SK-N-SH (cell line): Measurements from ENCODE around the gene SLC37A1. TPM values are rescaled to one million over a fixed set of nuclear protein-coding genes. Genes with fewer than 3 reads are reported as not detected.

Experiments
- CTCF ChIA-PET: fragments of 300-600, 350-600 bp; formaldehyde crosslinking; extraction: SDS; loops from one replicate; lab custom pipeline; 2021; lab: Yijun Ruan, JAX
- POLR2A ChIA-PET: fragments of 350-600 bp; sonication (Branson Sonifier 250); formaldehyde crosslinking; extraction: SDS; loops from one replicate; lab custom pipeline; 2020; ENCODE audit warnings: antibody characterized with exemption, inconsistent platforms; lab: Yijun Ruan, JAX
- DNase-seq: peaks from one replicate; pipeline ENCODE4 v3.0.0; 2012
- H2AFZ ChIP-seq: fragments of 200-600 bp; sonication (generic); 2 replicates; pipeline ENCODE4 v1.8.1; 2016; ENCODE audit warnings: antibody characterized with exemption, mild to moderate bottlenecking, low read depth
- H3F3A ChIP-seq: fragments of 200-600 bp; sonication (generic); replicated peaks from 2 replicates; pipeline ENCODE3; 2016; ENCODE audit warnings: antibody characterized with exemption, mild to moderate bottlenecking; ENCODE audit not compliant: insufficient read depth
- H3K27ac ChIP-seq, 2 experiments: fragments of 200-500 bp in 1 of 2; fragments of 200-600 bp in 1 of 2; sonication (Bioruptor generic) in 1 of 2; sonication (generic), shearing (Covaris generic) in 1 of 2; 2 replicates each; pipeline versions ENCODE4 v1.5.1 to v1.6.1; 2014 to 2016; ENCODE audit warnings: low read depth in 2 of 2, inconsistent platforms in 1 of 2, low read length in 1 of 2, mild to moderate bottlenecking in 1 of 2, mixed read lengths in 1 of 2
- H3K27me3 ChIP-seq: fragments of 200-600 bp; sonication (generic), shearing (Covaris generic); 2 replicates; pipeline ENCODE4 v1.6.1; 2016; ENCODE audit warnings: mixed run types; ENCODE audit not compliant: insufficient read depth
- H3K36me3 ChIP-seq, 2 experiments: fragments of 200-500 bp in 1 of 2; fragments of 200-600 bp in 1 of 2; sonication (Bioruptor generic) in 1 of 2; sonication (generic) in 1 of 2; replicated peaks in 1 of 2; 2 replicates each; pipeline versions ENCODE3 to v1.5.1; 2014 to 2016; ENCODE audit warnings: low read length in 1 of 2, mild to moderate bottlenecking in 1 of 2; ENCODE audit not compliant: insufficient read depth in 2 of 2, control insufficient read depth in 1 of 2
- H3K4me1 ChIP-seq, 2 experiments: fragments of 200-500 bp in 1 of 2; fragments of 200-600 bp in 1 of 2; sonication (Bioruptor generic) in 1 of 2; sonication (generic), shearing (Covaris generic) in 1 of 2; 2 replicates each; pipeline versions ENCODE4 v1.5.1 to v1.6.1; 2014 to 2016; ENCODE audit warnings: low read depth in 1 of 2, low read length in 1 of 2, mixed run types in 1 of 2; ENCODE audit not compliant: insufficient read depth in 2 of 2, control insufficient read depth in 1 of 2
- H3K4me2 ChIP-seq: fragments of 200-600 bp; sonication (generic), shearing (Covaris generic); 2 replicates; pipeline ENCODE4 v1.6.1; 2017; ENCODE audit warnings: mixed run types
- H3K4me3 ChIP-seq, 2 experiments: fragments of 200-500 bp in 1 of 2; fragments of 200-600 bp in 1 of 2; sonication (Bioruptor generic) in 1 of 2; sonication (generic), shearing (Covaris generic) in 1 of 2; 2 replicates each; pipeline versions ENCODE4 v1.5.1 to v1.8.1; 2014 to 2016; ENCODE audit warnings: low read depth in 2 of 2, inconsistent platforms in 1 of 2, low read length in 1 of 2, mild to moderate bottlenecking in 1 of 2, mixed read lengths in 1 of 2, moderate library complexity in 1 of 2
- H3K79me2 ChIP-seq: fragments of 200-600 bp; sonication (generic); 2 replicates; pipeline ENCODE4 v1.8.1; 2017; ENCODE audit warnings: mild to moderate bottlenecking; ENCODE audit not compliant: insufficient read depth
- H3K9ac ChIP-seq: fragments of 200-600 bp; sonication (generic); 2 replicates; pipeline ENCODE4 v1.6.1; 2017; ENCODE audit warnings: mixed run types
- H3K9me2 ChIP-seq: fragments of 200-600 bp; sonication (generic); 2 replicates; pipeline ENCODE4 v1.6.1; 2017; ENCODE audit warnings: mixed run types
- H3K9me3 ChIP-seq: fragments of 200-600 bp; sonication (generic); 2 replicates; pipeline ENCODE4 v1.6.1; 2017; ENCODE audit warnings: mixed run types, mild to moderate bottlenecking, moderate library complexity
- H4K20me1 ChIP-seq: fragments of 200-600 bp; sonication (generic); 2 replicates; pipeline ENCODE4 v1.6.1; 2017; ENCODE audit warnings: mild to moderate bottlenecking, mixed run types; ENCODE audit not compliant: insufficient read depth
- CHD2 ChIP-seq: fragments of 150-350 bp; IDR thresholded peaks from 2 replicates; pipeline ENCODE4 v1.6.1; 2018; ENCODE audit warnings: low read length; ENCODE audit not compliant: partially characterized antibody
- ELF1 ChIP-seq: IDR thresholded peaks from 2 replicates; pipeline ENCODE4 v1.4.0; 2012
- EZH2phosphoT487 ChIP-seq: fragments of 200-600 bp; sonication (generic); IDR thresholded peaks from 2 replicates; pipeline ENCODE4 v1.6.1; 2017; ENCODE audit warnings: low read depth, mixed run types, mild to moderate bottlenecking, antibody characterized with exemption, moderate library complexity, borderline replicate concordance
- FOSL2 ChIP-seq: IDR thresholded peaks from 2 replicates; pipeline ENCODE4 v1.4.0; 2012; ENCODE audit warnings: low read depth, mild to moderate bottlenecking, moderate library complexity, borderline replicate concordance
- FOXJ3 ChIP-seq: sonication (generic); formaldehyde crosslinking; IDR thresholded peaks from 2 replicates; pipeline ENCODE4 v1.5.1; 2020; ENCODE audit warnings: mild to moderate bottlenecking, missing genetic modification reagents
- FOXM1 ChIP-seq: IDR thresholded peaks from 2 replicates; pipeline ENCODE4 v1.4.0; 2012; ENCODE audit warnings: low read depth, mild to moderate bottlenecking
- GABPA ChIP-seq: IDR thresholded peaks from 2 replicates; pipeline ENCODE4 v1.4.0; 2012; ENCODE audit warnings: low read depth, mild to moderate bottlenecking
- GATA2 ChIP-seq: sonication (generic); formaldehyde crosslinking; IDR thresholded peaks from 2 replicates; pipeline ENCODE4 v1.5.0; 2020; ENCODE audit warnings: mild to moderate bottlenecking, missing genetic modification reagents
- MEF2A ChIP-seq: IDR thresholded peaks from 2 replicates; pipeline ENCODE4 v1.4.0; 2012; ENCODE audit warnings: low read depth, borderline replicate concordance
- MXI1 ChIP-seq: IDR thresholded peaks from 2 replicates; pipeline ENCODE4 v1.6.1; 2012; ENCODE audit warnings: mild to moderate bottlenecking, low read depth, low read length, improper control_type of control experiment
- NFIC ChIP-seq: IDR thresholded peaks from 2 replicates; pipeline ENCODE4 v1.4.0; 2012; ENCODE audit warnings: borderline replicate concordance
- NRF1 ChIP-seq: IDR thresholded peaks from 2 replicates; pipeline ENCODE4 v1.6.1; 2012; ENCODE audit warnings: low read depth, mild to moderate bottlenecking, low read length
- POLR2AphosphoS5 ChIP-seq: IDR thresholded peaks from 2 replicates; pipeline ENCODE4 v1.6.1; 2012; ENCODE audit warnings: low read depth, low read length
- RAD21 ChIP-seq: IDR thresholded peaks from 2 replicates; pipeline ENCODE4 v1.6.1; 2012; ENCODE audit warnings: mild to moderate bottlenecking, low read length
- RFX5 ChIP-seq: IDR thresholded peaks from 2 replicates; pipeline ENCODE4 v1.6.1; 2012; ENCODE audit warnings: mild to moderate bottlenecking, improper control_type of control experiment, low read length
- RXRA ChIP-seq: IDR thresholded peaks from 2 replicates; pipeline ENCODE4 v1.4.0; 2012; ENCODE audit warnings: low read depth, mild to moderate bottlenecking, borderline replicate concordance
- SIN3A ChIP-seq: IDR thresholded peaks from 2 replicates; pipeline ENCODE4 v1.6.1; 2012; ENCODE audit warnings: low read depth, mild to moderate bottlenecking, low read length, moderate library complexity, borderline replicate concordance
- SMC3 ChIP-seq: IDR thresholded peaks from 2 replicates; pipeline ENCODE4 v1.6.1; 2012; ENCODE audit warnings: low read depth, low read length, improper control_type of control experiment
- TAF1 ChIP-seq: IDR thresholded peaks from 2 replicates; pipeline ENCODE4 v1.6.1; 2012; ENCODE audit warnings: low read depth, mild to moderate bottlenecking, low read length, moderate library complexity, borderline replicate concordance
- TEAD4 ChIP-seq: IDR thresholded peaks from 2 replicates; pipeline ENCODE4 v1.4.0; 2012; ENCODE audit warnings: mild to moderate bottlenecking, borderline replicate concordance; ENCODE audit not compliant: insufficient read depth
- YY1 ChIP-seq: IDR thresholded peaks from 2 replicates; pipeline ENCODE4 v1.4.0; 2012; ENCODE audit warnings: low read depth, mild to moderate bottlenecking
- WGBS: methylation state at CpG from one replicate; pipeline ENCODE4 v1.1.6; 2017; ENCODE audit warnings: low lambda C conversion rate; 5-methylcytosine and 5-hydroxymethylcytosine counted together
- polyA plus RNA-seq, 3 experiments: library from polyadenylated mRNA; depleted of rRNA; stranded (reverse); fragments of >200 nt; gene quantifications; 2 replicates each; pipeline ENCODE4 v1.2.3, GENCODE V29; 2012
- TF ChIP-seq, protein P1 (sequence below): fragments of 200-600 bp; sonication (generic); IDR thresholded peaks from 2 replicates; pipeline ENCODE4 v1.6.1; 2017; ENCODE audit warnings: antibody characterized with exemption, mild to moderate bottlenecking, moderate library complexity
- TF ChIP-seq, protein P2 (sequence below): IDR thresholded peaks from 2 replicates; pipeline ENCODE4 v1.4.0; 2012; ENCODE audit warnings: low read depth
- TF ChIP-seq, protein P3 (sequence below): IDR thresholded peaks from 2 replicates; pipeline ENCODE4 v1.4.0; 2012; ENCODE audit warnings: low read depth, borderline replicate concordance
- TF ChIP-seq, protein P4 (sequence below): fragments of 150-350 bp; IDR thresholded peaks from 2 replicates; pipeline ENCODE4 v1.6.1; 2016; ENCODE audit warnings: mild to moderate bottlenecking, low read depth, low read length

The SLC37A1 gene
- polyA plus RNA-seq, 1 of the 3 experiments (the other 2 are of a cell fraction) = 2.8 TPM

DNA sequence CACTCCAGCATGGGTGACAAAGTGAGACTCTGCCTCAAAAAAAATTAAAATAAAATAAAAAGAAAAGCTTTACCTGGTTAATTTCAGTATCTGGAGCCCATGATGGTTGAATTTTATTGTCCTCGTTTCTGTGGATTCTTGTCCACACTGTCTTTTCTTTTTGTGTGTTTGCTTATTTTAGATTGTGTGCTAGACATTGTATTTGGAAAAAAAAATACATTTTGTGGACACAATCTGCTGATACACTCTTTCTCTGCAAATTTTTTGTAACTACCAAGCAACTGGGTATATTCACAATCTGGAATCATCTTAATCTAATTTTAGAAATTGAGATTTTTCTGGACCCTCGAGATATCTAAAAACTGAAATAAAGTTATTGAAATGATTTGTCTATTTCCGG is 98.2 kb downstream of the SLC37A1 start (continued):
- TF ChIP-seq, protein P1, sequence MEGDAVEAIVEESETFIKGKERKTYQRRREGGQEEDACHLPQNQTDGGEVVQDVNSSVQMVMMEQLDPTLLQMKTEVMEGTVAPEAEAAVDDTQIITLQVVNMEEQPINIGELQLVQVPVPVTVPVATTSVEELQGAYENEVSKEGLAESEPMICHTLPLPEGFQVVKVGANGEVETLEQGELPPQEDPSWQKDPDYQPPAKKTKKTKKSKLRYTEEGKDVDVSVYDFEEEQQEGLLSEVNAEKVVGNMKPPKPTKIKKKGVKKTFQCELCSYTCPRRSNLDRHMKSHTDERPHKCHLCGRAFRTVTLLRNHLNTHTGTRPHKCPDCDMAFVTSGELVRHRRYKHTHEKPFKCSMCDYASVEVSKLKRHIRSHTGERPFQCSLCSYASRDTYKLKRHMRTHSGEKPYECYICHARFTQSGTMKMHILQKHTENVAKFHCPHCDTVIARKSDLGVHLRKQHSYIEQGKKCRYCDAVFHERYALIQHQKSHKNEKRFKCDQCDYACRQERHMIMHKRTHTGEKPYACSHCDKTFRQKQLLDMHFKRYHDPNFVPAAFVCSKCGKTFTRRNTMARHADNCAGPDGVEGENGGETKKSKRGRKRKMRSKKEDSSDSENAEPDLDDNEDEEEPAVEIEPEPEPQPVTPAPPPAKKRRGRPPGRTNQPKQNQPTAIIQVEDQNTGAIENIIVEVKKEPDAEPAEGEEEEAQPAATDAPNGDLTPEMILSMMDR = no peak
- TF ChIP-seq FOXJ3 (CRISPR knock-in tag) (no peak), EZH2phosphoT487 (no peak), TEAD4 (no peak), SMC3 (no peak), MXI1 (no peak), GATA2 (CRISPR knock-in tag) (no peak)
- TF ChIP-seq, protein P2, sequence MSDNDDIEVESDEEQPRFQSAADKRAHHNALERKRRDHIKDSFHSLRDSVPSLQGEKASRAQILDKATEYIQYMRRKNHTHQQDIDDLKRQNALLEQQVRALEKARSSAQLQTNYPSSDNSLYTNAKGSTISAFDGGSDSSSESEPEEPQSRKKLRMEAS = no peak
- TF ChIP-seq, protein P3, sequence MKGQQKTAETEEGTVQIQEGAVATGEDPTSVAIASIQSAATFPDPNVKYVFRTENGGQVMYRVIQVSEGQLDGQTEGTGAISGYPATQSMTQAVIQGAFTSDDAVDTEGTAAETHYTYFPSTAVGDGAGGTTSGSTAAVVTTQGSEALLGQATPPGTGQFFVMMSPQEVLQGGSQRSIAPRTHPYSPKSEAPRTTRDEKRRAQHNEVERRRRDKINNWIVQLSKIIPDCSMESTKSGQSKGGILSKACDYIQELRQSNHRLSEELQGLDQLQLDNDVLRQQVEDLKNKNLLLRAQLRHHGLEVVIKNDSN = no peak

DNA sequence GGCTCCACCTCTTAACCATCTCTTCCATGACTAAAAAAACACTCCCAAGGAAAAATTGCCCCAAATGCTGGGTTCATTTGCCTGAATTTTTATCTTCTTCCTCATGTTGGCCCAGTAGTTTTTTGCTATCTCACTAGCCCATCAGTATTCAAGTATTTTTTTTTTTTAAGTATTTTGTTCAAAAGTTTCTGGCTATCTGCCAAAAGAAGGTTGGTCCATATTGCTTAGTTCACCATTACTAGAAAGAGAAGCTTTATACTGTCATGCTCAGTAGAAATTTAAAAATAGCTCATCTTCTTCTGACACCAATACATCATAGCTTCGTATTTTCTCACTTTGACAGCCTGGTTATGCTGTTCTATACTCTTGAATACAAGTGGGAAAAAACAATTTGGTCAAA is 98.7 kb downstream of the SLC37A1 start:
- WGBS = 14% methylated on average over 1 of the region's 1 CpG
- no peak overlapping the region for H2AFZ ChIP-seq
- no peak for TF ChIP-seq FOXM1
- no peak for TF ChIP-seq POLR2AphosphoS5
- no peak for TF ChIP-seq TAF1
- no peak for TF ChIP-seq NRF1
- no peak for TF ChIP-seq SIN3A
- no peak for TF ChIP-seq ELF1
- TF ChIP-seq GABPA = no peak
- TF ChIP-seq CHD2 = no peak
- no peak for TF ChIP-seq RAD21
- TF ChIP-seq MEF2A = no peak
- TF ChIP-seq, protein P1 = no peak
- no peak for TF ChIP-seq MXI1
- TF ChIP-seq RXRA = no peak
- no peak for TF ChIP-seq NFIC
- TF ChIP-seq, protein P4, sequence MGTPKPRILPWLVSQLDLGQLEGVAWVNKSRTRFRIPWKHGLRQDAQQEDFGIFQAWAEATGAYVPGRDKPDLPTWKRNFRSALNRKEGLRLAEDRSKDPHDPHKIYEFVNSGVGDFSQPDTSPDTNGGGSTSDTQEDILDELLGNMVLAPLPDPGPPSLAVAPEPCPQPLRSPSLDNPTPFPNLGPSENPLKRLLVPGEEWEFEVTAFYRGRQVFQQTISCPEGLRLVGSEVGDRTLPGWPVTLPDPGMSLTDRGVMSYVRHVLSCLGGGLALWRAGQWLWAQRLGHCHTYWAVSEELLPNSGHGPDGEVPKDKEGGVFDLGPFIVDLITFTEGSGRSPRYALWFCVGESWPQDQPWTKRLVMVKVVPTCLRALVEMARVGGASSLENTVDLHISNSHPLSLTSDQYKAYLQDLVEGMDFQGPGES = no peak
- no peak for TF ChIP-seq FOSL2
- TF ChIP-seq RFX5 = no peak
- no peak for TF ChIP-seq EZH2phosphoT487
- no peak for TF ChIP-seq YY1
- TF ChIP-seq, protein P2 = no peak

More for the DNA sequence above, 98.7 kb downstream of the SLC37A1 start:
- H3K4me1 ChIP-seq = peaks cover 0 to 6% of the 10 kb centered on the region in 2 experiments; a peak in 1 of 4 replicates
- H3K4me2 ChIP-seq = no peak overlapping the region
- no peak for DNase-seq
- ChIA-PET CTCF (interaction anchor here (1.4 kb wide), 1 partner anchor 30 kb away, joined by 4 read pairs; no protein-coding TSS in a partner anchor), POLR2A (no interaction called here)
- no peak overlapping the region for H3K4me3 ChIP-seq
- H4K20me1 ChIP-seq = no peaks in the 10 kb centered on the region
- no peaks in the 10 kb centered on the region for H3K27me3 ChIP-seq
- H3K36me3 ChIP-seq = no peaks in the 10 kb centered on the region
- no peaks in the 10 kb centered on the region for H3K9me2 ChIP-seq
- no peaks in the 10 kb centered on the region for H3F3A ChIP-seq
- H3K27ac ChIP-seq = no peak overlapping the region
- no peak overlapping the region for H3K9ac ChIP-seq
- H3K79me2 ChIP-seq = no peaks in the 10 kb centered on the region
- no peaks in the 10 kb centered on the region for H3K9me3 ChIP-seq
